Glutamatergic neuron (in vitro differentiated cells): ENCODE measurements around the gene SCAP. TPM values are rescaled to one million over a fixed set of nuclear protein-coding genes. Genes with fewer than 3 reads are reported as not detected.

ENCODE experiments used
- DNase-seq: peaks from one replicate; pipeline ENCODE4 v3.0.0; 2022
- H3K27ac Mint-ChIP-seq: one replicate; pipeline ENCODE4 v1.8.0; 2020; ENCODE audit warnings: mild to moderate bottlenecking, mixed read lengths, inconsistent platforms; ENCODE audit not compliant: unreplicated experiment
- H3K27me3 Mint-ChIP-seq: one replicate; pipeline ENCODE4 v1.8.0; 2020; ENCODE audit warnings: mild to moderate bottlenecking, moderate library complexity, mixed read lengths, inconsistent platforms; ENCODE audit not compliant: unreplicated experiment
- H3K36me3 Mint-ChIP-seq: one replicate; pipeline ENCODE4 v1.8.0; 2020; ENCODE audit warnings: mild to moderate bottlenecking, mixed read lengths, inconsistent platforms; ENCODE audit not compliant: unreplicated experiment
- H3K4me1 Mint-ChIP-seq: one replicate; pipeline ENCODE4 v1.8.0; 2020; ENCODE audit warnings: mild to moderate bottlenecking, low read depth, mixed read lengths, inconsistent platforms; ENCODE audit not compliant: unreplicated experiment
- H3K4me3 Mint-ChIP-seq: one replicate; pipeline ENCODE4 v1.8.0; 2020; ENCODE audit warnings: mild to moderate bottlenecking, mixed read lengths, inconsistent platforms; ENCODE audit not compliant: unreplicated experiment
- H3K9me3 Mint-ChIP-seq: one replicate; pipeline ENCODE4 v1.8.0; 2020; ENCODE audit warnings: mild to moderate bottlenecking, moderate library complexity, mixed read lengths, inconsistent platforms; ENCODE audit not compliant: unreplicated experiment
- total RNA-seq: library from RNA; stranded (reverse); fragmentation: NEBNext Ultra II Directional; extraction: Animal tissue kit (Norgen Biotek cat#: 25700); gene quantifications from one replicate; pipeline ENCODE4 v1.2.1, GENCODE V29; 2021; ENCODE audit not compliant: unreplicated experiment
- TF ChIP-seq, protein P1 (sequence below): fragments of 200-600 bp; sonication (generic); IDR thresholded peaks from one replicate; pipeline ENCODE4 v1.5.0; 2021; ENCODE audit not compliant: partially characterized antibody, unreplicated experiment

SCAP gene
- total RNA-seq, 1 donor from 2014 or later: 82.7 TPM

DNA sequence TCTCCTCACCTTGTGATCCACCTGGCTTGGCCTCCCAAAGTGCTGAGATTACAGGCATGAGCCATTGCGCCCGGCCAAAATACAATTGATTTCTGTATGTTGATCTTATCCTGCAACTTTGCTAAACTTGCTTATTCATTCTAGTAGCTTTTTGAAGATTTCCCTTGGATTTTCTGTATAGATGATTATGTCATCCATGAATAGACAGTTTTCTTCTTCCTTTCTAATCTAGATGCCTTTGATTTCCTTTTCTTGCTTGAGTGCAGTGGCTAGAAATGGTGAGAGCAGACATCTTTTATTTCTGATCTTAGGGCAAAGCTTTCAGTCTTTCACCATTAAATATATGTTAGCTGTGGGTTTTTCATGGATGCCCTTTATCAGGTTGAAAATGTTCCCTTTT is 42.2 kb upstream of the SCAP start:
- peaks cover 9% of the 10 kb centered on the region for H3K9me3 Mint-ChIP-seq
- no peaks in the 10 kb centered on the region for H3K36me3 Mint-ChIP-seq
- H3K27me3 Mint-ChIP-seq: peaks cover 10% of the 10 kb centered on the region
- TF ChIP-seq, protein P1, sequence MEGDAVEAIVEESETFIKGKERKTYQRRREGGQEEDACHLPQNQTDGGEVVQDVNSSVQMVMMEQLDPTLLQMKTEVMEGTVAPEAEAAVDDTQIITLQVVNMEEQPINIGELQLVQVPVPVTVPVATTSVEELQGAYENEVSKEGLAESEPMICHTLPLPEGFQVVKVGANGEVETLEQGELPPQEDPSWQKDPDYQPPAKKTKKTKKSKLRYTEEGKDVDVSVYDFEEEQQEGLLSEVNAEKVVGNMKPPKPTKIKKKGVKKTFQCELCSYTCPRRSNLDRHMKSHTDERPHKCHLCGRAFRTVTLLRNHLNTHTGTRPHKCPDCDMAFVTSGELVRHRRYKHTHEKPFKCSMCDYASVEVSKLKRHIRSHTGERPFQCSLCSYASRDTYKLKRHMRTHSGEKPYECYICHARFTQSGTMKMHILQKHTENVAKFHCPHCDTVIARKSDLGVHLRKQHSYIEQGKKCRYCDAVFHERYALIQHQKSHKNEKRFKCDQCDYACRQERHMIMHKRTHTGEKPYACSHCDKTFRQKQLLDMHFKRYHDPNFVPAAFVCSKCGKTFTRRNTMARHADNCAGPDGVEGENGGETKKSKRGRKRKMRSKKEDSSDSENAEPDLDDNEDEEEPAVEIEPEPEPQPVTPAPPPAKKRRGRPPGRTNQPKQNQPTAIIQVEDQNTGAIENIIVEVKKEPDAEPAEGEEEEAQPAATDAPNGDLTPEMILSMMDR: no peak
- H3K4me1 Mint-ChIP-seq: peaks cover 4% of the 10 kb centered on the region
- H3K4me3 Mint-ChIP-seq: no peak overlapping the region
- no peak for DNase-seq
- H3K27ac Mint-ChIP-seq: peak overlapping the region; percentile 33

DNA sequence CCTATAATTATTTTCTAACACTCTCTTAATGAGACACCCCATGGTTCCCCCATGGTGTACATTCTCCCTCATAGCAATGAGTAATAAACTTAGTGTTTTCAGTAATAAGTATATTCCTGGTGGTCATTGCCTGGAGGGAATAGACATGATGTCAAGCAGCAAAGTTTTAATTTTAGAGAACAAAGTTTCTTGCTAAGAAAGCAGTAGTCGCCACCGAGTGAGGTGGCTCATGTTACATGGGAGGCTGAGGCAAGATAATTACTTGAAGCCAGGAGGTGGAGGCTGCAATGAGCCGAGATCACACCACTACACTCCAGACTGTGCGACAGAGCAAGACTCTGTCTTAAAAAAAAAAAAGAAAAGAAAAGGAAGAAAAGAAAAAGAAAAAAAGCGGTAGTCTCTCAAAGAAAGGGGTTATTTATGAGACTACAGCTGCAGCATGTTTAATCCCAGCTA is 40.2 kb upstream of the SCAP start:
- Mint-ChIP-seq H3K4me1 (no peaks in the 10 kb centered on the region), H3K27me3 (peaks cover 13% of the 10 kb centered on the region), H3K9me3 (peaks cover 4% of the 10 kb centered on the region), H3K27ac (no peak overlapping the region), H3K36me3 (no peaks in the 10 kb centered on the region), H3K4me3 (no peak overlapping the region)
- TF ChIP-seq, protein P1: no peak
- no peak for DNase-seq

DNA sequence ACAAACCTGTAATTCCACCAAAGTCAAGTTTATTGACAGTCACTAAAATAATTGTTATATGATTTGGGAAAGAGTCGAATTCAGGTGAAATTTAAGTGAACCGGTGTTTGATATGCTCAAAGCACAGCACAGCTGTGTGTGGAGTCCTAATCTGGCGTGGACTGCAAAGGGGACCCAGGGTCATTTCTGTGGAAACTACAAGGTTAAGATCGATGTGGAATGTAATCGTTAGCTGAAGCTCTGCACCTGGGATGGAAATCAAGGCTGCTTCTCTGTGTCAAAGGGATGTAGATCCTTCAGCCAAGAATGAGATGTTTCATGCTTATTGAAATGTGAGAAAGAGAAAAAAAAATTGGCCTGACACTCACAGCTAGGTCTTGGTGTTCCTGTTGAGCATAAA is 39.4 kb upstream of the SCAP start:
- TF ChIP-seq, protein P1: no peak
- DNase-seq: no peak
- no peak overlapping the region for H3K27ac Mint-ChIP-seq
- no peaks in the 10 kb centered on the region for H3K4me1 Mint-ChIP-seq
- H3K4me3 Mint-ChIP-seq: no peak overlapping the region
- no peaks in the 10 kb centered on the region for H3K36me3 Mint-ChIP-seq
- H3K27me3 Mint-ChIP-seq: peaks cover 13% of the 10 kb centered on the region
- H3K9me3 Mint-ChIP-seq: peaks cover 3% of the 10 kb centered on the region

DNA sequence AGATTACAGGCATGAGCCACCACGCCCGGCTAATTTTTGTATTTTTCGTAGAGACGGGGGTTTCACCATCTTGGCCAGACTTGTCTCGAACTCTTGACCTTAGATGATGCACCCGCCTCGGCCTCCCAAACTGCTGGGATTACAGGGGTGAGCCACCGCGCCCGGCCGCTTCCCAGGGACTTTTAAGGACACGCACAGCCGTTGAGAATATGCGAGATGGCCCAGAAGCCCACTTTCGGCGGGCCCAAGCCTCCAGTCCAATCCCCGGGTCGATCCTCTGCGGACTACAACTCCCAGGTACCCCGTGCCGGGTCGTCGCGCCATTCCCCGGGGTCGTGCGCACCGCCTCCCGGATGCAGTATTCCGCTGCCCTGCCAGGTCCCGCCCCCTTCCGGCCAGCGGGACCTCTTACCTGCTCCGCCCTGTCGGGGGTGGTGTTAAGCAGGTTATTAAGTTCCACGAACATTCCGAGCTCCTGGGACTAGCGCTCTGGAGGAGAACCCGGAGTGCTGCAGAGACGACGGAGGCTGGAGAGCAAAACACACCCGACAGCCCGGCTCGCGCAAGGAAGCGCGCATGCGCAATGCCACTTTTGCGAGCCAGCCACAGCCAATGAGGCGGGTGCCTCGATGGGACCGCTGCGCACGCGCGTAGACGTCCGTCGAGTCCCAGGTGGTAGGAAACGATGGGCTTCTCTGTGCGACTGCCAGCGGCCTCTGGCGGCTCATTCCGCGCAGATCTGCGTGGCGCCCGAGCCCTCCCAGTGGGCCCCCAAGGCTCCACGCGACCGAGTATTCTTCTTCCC is 37.6 kb upstream of the SCAP start, which contains the start of gene ELP6:
TSS of gene ELP6 (minus strand) at position 588 of the 805 bp plus-strand sequence. CDS start at position 466, 122 bp downstream.
- Mint-ChIP-seq H3K4me1 (no peaks in the 10 kb centered on the region), H3K4me3 (peak within 1 kb of the TSS; percentile 94)

More for the DNA sequence above, 37.6 kb upstream of the SCAP start, which contains the start of gene ELP6:
- Mint-ChIP-seq H3K36me3 (no peaks in the 10 kb centered on the region), H3K9me3 (peaks cover 3% of the 10 kb centered on the region), H3K27ac (peak within 1 kb of the TSS; percentile 90), H3K27me3 (peaks cover 13% of the 10 kb centered on the region)
- peak; percentile 98 for DNase-seq
- TF ChIP-seq, protein P1: peak; percentile 46
